GM19324 (cell line): ENCODE results near the gene SLC45A2.
"Not testable (repeated sequence)": the region's sequence is repeated elsewhere in the genome, so short reads cannot be mapped to it uniquely, and the experiment has no call there.

Source experiments
- ATAC-seq: cut with Tn5 transposase; IDR thresholded peaks from one replicate; pipeline ENCODE4 v1.9.1; 2021; ENCODE audit warnings: mild to moderate bottlenecking, moderate library complexity; ENCODE audit not compliant: unreplicated experiment, low FRiP score

SLC45A2 gene

DNA sequence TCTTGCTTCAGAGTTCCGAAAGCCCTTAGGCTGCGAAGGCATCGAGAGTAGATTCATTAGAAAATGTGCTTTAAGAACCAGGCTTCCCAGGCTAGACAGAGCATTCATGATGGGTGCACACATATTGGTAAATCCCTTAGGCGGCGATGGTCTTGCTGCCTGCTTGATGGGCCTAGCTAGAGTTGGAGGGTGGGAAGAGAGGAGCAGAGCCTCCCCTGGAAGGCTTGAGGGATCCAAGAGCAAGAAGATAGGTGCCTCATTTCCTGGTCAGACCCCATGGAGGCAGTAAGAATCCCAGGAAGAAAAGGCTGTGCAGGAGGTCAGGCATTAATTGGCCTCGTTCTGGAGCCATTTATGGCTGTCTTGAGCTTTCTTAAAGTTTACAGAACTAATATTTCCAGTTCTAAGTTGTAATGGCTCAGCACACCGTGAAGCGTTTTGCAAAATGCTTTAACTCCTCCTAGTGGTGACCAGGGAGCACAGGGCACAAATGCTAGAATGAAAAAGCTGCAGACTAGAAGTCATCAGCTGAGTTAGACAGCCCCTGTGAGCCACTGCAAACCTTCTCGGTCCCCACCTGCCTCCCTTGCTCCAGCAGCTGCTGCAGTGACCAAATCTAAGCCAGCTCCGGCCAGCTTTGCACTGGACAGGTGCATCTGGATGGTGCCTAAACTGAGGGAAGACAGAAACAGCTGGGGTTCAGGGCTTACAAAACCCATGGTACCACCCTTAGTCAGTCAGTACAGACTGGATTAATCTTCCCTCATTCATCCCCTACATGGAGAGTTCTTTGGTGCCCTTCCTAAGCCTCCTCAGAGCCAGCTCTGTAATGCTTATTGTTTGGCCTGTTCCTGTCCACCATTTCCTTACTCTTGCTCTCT is 14.7 kb downstream of the SLC45A2 start:
- peak; percentile 61 for ATAC-seq

DNA sequence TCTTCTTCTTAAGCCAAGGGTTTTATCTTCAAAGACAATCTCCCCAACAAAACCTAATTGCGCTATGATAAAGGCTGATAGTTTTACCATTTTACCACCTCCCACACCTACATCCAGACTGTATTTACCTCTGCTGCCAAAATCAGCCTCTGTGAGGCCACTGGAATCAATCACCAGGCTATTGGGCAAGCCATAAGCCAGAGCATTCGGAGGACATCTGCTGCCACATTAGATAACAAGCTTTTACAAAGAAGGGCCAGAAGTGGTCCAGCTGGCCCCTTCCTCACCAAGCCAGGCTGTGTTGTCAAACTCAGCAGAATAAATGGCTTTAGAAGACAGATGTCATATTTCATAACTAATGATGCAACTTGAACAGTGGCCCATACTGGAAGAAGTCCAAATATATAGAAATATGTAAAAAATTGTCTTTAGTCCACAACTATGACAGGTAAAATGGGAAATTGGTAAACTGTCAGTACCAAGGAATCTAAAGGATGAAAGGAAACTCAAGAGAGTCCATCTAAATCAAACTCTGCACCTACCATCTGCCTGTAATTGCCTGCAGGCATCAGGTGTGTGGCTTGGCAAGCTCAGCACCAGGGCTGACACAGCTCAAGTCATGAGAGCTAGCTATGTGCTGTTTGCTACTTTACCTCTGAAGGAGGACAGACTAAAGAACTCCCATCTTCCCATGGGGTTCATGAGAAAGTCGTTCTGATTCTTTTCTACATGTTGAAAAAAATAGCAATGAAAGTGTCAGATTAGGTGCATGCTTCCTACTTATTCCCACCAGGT is 16.1 kb downstream of the SLC45A2 start:
- ATAC-seq: no peak

DNA sequence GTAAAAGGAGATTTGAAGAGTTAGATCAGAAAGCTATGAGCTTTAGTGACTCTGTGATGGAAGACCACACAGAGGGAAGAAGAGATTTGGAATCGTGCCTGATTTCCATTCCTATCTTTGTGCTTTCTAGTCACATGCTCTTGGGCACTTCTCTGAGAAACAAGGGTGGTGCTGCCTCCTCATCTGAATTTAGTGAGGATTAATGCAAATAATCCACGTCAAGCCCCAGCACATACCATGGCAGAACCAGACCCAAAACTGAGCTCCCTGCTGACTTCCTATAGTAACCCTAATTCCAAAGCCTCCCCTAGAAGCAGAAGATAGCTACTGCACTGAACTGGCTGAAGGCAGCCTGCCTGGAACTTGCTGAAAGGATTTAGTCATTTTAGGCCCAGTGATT is 17.7 kb downstream of the SLC45A2 start:
- ATAC-seq: no peak

DNA sequence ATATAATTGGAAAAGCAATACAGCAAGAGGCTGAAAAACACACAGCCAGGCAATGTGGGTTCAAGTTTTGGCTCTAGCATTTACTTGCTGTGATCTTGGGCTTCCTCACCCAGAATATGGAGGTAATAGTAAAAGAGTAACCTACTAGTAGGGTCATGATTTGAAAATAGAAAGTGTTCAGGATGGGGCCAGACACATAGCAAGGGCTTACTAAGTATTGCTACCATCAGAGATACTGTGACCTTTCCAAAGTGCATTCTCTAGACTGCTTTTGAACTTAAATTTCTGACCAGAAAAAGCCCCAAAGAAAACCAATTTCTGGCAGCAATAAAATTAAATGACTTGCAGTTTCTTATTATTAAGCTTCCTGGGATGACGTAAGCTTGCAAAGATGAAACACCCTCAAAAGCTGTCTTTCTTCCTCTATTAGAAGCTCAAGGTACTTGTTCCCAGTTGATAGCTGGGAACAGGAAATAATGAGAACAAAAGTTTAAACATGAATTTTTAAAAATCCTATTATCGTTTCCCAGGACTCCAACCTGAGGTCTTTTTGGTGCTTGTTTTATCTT is 20.3 kb downstream of the SLC45A2 start:
- ATAC-seq: no peak

DNA sequence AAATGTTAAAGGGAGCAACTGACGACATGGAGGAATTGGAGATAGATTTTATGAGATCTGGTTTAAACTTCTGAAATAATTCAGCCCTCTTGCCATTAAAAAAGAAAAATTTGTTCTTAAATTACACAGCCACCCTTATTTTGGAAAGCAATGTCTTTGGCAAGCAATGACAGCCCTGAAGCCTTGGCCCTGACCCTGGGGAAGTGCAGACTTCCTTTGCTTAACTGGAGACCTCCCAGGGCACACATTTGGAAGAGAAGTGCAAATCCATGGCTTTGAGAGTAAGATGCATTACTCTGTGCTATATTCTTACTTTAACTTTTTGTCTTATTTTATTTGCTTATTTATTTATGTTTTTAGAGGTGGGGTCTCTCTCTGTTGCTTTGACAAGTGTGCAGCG is 26.3 kb downstream of the SLC45A2 start:
- ATAC-seq: no peak

DNA sequence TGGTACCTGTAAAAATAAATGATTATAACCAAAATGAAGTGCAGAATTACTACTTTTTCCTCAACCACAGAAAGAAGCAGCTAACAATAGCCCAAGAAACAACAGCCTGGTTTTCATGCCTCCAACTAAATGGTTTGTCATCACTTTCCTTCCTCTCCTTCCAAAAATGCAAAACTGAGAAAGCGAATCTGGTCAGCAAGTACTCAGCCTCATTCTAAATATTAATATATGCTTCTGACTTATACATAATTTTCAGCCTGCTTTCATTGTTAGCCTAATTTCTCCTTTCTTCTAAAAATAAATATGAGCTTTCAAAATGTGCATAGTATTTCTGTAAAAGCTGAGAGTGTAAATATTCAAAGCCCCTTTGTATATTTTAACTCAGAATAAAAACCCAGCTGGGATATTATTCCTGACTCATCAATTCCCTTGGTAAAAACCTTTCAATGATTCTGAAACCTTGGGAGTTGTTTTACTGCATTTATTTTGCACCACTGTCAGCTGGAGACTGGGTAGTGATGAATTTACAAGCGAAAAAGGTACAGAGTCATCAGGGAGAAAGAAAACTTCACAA is 26.8 kb downstream of the SLC45A2 start:
- ATAC-seq: no peak

DNA sequence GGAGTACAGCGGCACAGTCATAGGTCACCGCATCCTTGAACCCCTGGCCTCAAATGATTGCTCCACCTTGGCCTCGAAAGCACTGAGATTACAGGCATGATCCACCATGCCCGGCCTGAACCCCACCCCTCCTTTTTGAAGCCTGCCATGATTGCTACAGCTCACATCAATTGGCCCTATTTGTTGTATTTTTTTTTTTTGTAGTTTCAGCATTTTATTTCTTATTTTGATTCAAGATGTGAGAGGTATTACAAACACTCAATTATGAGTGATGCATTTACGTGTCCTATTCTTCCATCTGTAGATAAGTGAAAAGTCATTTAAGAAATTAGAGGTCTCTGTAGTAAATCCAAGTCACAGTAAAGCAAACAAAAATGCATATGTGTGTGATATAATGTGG is 32.3 kb downstream of the SLC45A2 start:
- not testable (repeated sequence) for ATAC-seq

DNA sequence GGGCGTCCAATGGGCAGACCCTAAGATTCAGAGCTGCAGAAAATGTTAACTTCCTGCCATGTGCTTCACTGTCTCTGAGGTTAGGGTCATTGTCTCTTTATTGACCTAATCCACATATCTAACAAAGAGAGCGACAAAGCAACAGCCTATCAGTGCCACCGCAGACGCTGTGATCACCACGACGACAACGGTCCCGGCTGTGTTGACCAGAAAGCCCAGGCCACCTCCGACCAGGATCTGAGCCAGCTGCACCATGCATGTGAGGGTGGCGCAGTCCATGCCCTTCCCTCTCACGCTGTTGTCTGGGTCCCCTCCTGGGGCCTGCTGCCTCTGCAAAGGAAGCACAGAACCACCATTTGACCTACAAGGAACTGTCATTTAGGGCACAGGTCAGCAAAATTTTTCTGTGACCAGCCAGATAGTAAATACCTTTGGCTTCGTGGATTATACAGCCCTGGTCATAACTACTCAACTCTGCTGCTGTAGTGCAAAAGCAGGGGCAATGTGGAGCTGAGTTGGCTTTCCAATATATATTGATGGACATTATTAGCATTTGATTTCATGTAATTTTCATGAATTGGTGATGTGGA is 39.9 kb downstream of the SLC45A2 start:
- no peak for ATAC-seq

DNA sequence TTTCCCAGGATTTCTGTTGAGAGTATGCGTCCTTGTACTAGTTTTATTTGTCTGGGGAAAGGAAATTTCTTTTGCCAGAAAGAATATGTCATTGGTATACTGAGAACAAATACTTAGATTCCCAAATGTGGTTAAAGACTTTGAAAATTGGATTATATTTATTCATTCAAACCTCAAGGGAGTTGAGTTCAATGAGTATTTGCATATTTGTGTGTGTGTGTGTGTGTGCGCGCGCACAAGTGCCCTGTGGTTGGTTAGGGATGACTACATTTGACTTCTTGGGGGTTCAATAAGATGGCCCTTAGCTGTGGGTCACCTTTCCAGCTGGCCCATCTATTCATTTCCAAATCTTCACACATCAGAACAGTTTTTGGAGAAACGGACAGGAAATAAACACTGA is 43.4 kb downstream of the SLC45A2 start:
- no peak for ATAC-seq

DNA sequence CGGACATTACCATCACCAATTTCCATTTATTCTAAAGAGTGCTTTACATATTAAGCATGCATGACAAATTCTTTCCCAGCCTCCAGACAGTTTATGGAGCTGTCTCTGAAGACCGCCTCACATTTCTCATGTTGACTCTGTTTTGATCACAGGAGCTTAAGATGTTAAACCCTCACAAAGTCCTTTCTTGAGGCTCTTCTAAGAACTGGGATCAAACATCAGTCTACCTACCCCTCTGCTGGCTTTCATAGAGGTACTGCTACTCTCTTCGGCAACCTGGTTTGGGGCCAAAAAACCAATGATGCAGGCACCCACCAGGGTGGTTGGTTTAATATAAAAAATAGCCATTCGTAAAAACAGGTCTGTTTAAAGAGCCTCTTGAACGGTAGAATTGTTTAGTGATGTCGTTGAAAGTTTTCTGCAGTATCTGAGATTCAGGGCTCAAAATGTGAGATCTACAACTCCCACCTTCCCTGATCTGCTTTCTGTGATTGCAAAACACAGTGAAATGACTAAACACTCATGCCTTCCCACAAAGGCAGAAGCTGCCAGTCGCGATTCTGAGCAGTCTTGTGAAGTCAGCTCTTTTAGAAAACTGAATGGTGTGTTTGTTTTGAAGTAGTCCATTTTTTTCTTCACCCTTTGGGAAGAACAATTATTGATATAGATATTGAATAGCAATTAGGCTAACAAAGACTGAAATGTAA is 44.8 kb downstream of the SLC45A2 start:
- ATAC-seq: no peak

DNA sequence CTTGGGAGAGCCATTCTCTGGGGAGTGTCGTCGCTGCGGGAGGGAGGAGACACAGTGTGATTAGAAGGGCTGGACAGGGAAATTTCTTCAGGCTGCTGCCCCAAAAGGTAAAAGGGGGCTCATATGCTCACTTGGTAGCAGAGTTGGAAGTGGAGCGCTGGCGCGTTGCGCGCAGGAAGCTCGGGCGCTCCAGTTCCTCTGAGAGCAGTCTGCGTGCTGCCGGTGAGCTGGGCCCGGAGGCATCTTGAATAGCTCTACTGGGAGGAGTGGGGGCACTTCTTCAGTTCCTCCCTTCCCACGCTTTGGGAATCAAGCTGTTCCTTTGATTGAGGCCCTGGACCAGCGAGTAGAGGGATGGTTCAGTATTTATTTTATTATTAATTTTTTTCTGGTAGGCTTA is 45.6 kb downstream of the SLC45A2 start:
- ATAC-seq: no peak

DNA sequence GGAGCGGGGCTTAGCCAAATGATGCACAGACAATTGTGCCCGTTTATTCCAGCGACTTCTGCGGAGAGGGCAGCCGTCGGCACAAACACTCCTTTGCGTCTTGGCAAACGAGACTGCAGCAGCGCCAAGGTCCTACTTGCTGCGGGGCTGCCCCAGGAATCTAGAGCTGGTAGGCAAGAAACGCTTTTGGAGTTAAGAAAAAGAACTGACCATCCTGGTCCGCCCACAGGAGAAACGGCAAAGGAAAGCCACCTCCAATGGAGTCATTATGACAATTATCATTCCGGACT is 46.0 kb downstream of the SLC45A2 start:
- ATAC-seq: no peak

DNA sequence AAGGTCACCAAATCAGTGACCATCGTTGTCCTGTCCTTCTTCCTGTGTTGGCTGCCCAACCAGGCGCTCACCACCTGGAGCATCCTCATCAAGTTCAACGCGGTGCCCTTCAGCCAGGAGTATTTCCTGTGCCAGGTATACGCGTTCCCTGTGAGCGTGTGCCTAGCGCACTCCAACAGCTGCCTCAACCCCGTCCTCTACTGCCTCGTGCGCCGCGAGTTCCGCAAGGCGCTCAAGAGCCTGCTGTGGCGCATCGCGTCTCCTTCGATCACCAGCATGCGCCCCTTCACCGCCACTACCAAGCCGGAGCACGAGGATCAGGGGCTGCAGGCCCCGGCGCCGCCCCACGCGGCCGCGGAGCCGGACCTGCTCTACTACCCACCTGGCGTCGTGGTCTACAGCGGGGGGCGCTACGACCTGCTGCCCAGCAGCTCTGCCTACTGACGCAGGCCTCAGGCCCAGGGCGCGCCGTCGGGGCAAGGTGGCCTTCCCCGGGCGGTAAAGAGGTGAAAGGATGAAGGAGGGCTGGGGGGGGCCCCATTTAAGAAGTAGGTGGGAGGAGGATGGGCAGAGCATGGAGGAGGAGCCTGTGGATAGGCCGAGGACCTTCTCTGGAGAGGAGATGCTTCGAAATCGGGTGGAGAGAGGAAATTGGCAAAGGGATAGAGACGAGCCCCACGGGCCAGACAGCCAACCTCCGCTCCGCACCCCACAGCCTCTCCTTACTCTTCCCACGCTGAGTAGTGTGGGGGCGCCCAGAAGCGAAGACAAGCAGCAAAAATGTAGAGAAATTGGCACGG is 46.6 kb downstream of the SLC45A2 start:
- no peak for ATAC-seq

DNA sequence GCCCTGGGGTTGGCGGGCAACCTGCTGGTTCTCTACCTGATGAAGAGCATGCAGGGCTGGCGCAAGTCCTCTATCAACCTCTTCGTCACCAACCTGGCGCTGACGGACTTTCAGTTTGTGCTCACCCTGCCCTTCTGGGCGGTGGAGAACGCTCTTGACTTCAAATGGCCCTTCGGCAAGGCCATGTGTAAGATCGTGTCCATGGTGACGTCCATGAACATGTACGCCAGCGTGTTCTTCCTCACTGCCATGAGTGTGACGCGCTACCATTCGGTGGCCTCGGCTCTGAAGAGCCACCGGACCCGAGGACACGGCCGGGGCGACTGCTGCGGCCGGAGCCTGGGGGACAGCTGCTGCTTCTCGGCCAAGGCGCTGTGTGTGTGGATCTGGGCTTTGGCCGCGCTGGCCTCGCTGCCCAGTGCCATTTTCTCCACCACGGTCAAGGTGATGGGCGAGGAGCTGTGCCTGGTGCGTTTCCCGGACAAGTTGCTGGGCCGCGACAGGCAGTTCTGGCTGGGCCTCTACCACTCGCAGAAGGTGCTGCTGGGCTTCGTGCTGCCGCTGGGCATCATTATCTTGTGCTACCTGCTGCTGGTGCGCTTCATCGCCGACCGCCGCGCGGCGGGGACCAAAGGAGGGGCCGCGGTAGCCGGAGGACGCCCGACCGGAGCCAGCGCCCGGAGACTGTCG is 47.3 kb downstream of the SLC45A2 start:
- ATAC-seq: no peak

DNA sequence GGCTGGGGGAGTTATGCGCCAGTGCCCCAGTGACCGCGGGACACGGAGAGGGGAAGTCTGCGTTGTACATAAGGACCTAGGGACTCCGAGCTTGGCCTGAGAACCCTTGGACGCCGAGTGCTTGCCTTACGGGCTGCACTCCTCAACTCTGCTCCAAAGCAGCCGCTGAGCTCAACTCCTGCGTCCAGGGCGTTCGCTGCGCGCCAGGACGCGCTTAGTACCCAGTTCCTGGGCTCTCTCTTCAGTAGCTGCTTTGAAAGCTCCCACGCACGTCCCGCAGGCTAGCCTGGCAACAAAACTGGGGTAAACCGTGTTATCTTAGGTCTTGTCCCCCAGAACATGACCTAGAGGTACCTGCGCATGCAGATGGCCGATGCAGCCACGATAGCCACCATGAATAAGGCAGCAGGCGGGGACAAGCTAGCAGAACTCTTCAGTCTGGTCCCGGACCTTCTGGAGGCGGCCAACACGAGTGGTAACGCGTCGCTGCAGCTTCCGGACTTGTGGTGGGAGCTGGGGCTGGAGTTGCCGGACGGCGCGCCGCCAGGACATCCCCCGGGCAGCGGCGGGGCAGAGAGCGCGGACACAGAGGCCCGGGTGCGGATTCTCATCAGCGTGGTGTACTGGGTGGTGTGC is 48.0 kb downstream of the SLC45A2 start, which contains the start of gene RXFP3:
TSS of gene RXFP3 (plus strand) at position 6 of the 636 bp plus-strand sequence. CDS start at position 361, 355 bp downstream.
- ATAC-seq: no peak

DNA sequence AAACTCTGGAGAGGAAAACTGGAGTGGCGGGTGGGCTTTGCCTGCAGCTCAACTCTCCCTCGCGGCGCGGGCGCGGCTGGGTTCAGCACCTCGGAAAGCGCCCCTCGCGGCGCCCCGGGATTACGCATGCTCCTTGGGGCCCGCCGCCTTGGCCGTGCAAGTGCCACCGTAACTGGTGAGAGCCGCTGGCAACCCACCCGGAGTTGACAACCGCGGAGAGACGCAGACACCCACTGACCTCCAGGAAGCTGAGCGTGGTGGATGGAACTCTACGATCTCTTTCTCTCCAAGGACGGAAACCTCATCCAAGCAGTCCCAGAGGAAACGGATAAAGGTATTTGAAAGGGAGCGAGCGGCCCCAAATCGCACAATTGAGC is 48.5 kb downstream of the SLC45A2 start:
- no peak for ATAC-seq

DNA sequence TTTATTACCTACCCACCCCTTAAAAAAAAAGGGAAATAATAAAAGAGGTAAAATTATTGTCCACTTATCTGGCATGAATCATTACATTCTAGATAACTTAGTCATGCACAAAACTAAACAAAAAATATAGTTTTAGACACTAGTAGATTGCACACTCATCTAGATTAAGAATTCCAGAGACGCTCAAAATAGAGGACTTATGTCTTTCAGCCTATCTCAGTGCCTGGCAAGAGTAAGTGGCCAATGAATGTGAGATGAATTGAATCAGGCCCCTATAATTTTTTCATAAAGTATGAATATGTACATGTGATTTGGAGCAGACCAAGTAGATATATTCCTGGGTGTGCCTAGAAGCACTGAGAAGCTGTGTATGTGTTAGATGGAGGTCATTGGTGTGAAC is 50.3 kb downstream of the SLC45A2 start:
- peak; percentile 26 for ATAC-seq

DNA sequence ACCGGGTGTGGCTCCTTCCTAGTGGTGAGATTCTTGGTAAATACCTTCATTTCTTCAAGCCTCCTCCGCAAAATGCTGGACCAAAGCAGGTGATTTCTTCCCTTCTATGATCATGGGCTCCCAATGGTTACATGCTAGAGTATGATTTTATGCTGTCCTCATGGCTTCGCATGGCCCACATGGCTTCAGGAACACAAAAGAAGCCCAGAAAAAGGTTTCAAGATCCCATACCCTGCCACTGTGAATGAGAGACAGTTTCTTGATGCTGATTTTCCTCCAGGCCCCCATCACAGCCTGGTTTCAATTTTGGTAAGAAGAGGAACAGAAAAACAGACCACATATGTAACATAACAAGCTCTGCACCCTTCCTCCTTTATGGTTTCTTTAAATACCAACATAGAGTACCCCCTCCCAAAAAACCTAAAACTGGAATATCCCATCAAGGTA is 50.7 kb downstream of the SLC45A2 start:
- peak; percentile 85 for ATAC-seq
